ENCODE results near the gene NGFR. TPM values are rescaled to one million over a fixed set of nuclear protein-coding genes. Genes with fewer than 3 reads are reported as not detected.

The NGFR gene
- total and polyA plus RNA-seq, 2 donors (not counting 1 experiment from before 2014, with no cell fraction given) = 0.31 to 1.6 TPM

DNA sequence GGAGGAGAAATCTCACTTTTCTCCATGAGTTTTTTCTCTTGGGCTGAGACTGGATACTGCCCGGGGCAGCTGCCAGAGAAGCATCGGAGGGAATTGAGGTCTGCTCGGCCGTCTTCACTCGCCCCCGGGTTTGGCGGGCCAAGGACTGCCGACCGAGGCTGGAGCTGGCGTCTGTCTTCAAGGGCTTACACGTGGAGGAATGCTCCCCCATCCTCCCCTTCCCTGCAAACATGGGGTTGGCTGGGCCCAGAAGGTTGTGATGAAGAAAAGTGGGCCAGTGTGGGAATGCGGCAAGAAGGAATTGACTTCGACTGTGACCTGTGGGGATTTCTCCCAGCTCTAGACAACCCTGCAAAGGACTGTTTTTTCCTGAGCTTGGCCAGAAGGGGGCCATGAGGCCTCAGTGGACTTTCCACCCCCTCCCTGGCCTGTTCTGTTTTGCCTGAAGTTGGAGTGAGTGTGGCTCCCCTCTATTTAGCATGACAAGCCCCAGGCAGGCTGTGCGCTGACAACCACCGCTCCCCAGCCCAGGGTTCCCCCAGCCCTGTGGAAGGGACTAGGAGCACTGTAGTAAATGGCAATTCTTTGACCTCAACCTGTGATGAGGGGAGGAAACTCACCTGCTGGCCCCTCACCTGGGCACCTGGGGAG, 19.1 kb downstream of the NGFR start:
- no peaks in the 10 kb centered on the region for H3K9me3 Mint-ChIP-seq (ENCODE audit: insufficient read depth)
- no peaks in the 10 kb centered on the region for H3K4me1 Mint-ChIP-seq
- CTCF ChIA-PET = interaction anchor here (1.2 kb wide), 1 partner anchor 43 kb away, joined by 5 read pairs; no protein-coding TSS in a partner anchor
- H3K4me2 ChIP-seq (replicated peaks; ENCODE audit: low read depth, low read length, poor library complexity, severe bottlenecking) = no peak overlapping the region
- H3K4me3 ChIP-seq (ENCODE audit: control extremely low read depth in 1 of 5, extremely low read depth in 1 of 5, insufficient read depth in 1 of 5, low read depth in 2 of 5, low read length in 4 of 5) = no peak overlapping the region
- no peak for TF ChIP-seq EZH2 (IDR thresholded peaks at IDR 0.05; ENCODE audit: borderline replicate concordance, insufficient read depth, low read depth, low read length, poor library complexity, severe bottlenecking)
- TF ChIP-seq, protein P1, sequence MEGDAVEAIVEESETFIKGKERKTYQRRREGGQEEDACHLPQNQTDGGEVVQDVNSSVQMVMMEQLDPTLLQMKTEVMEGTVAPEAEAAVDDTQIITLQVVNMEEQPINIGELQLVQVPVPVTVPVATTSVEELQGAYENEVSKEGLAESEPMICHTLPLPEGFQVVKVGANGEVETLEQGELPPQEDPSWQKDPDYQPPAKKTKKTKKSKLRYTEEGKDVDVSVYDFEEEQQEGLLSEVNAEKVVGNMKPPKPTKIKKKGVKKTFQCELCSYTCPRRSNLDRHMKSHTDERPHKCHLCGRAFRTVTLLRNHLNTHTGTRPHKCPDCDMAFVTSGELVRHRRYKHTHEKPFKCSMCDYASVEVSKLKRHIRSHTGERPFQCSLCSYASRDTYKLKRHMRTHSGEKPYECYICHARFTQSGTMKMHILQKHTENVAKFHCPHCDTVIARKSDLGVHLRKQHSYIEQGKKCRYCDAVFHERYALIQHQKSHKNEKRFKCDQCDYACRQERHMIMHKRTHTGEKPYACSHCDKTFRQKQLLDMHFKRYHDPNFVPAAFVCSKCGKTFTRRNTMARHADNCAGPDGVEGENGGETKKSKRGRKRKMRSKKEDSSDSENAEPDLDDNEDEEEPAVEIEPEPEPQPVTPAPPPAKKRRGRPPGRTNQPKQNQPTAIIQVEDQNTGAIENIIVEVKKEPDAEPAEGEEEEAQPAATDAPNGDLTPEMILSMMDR (IDR thresholded peaks at IDR 0.05) = no peak
- H3K4me3 Mint-ChIP-seq = no peak overlapping the region
- peaks cover 0 to 13% (median 0%) of the 10 kb centered on the region in 3 donors for H3K9me3 ChIP-seq (ENCODE audit: control extremely low read depth in 1 of 3, control insufficient read depth in 2 of 3, insufficient read depth in 1 of 3, low read length in 2 of 3)
- WGBS (ENCODE audit: insufficient coverage) = 96% methylated on average over 5 of the region's 15 CpGs
- no peak overlapping the region for H3K9ac ChIP-seq (ENCODE audit: low read length)
- no peak overlapping the region for H2AFZ ChIP-seq (ENCODE audit: insufficient read depth, low read depth, low read length, poor library complexity, severe bottlenecking)
- DNase-seq (no peak), ATAC-seq (ENCODE audit: low read depth) (no peak)
- H3K79me2 ChIP-seq (ENCODE audit: control insufficient read depth, insufficient read depth, low read length) = no peaks in the 10 kb centered on the region
- no peaks in the 10 kb centered on the region for H4K20me1 ChIP-seq (ENCODE audit: control insufficient read depth, insufficient read depth, low read length, poor library complexity, severe bottlenecking)
- H3K27me3 Mint-ChIP-seq = peaks cover 16% of the 10 kb centered on the region
- no peaks in the 10 kb centered on the region for H3K36me3 ChIP-seq (replicated peaks in 1 of 2; ENCODE audit: control extremely low read depth in 1 of 2, control insufficient read depth in 1 of 2, extremely low read depth in 1 of 2, insufficient read depth in 2 of 2, low read length in 1 of 2)
- intact Hi-C loops (cut with micrococcal nuclease) = no loop called here
- peaks cover 0 to 7% (median 0%) of the 10 kb centered on the region in 4 experiments for H3K27me3 ChIP-seq (replicated peaks in 1 of 4; ENCODE audit: control extremely low read depth in 1 of 4, control insufficient read depth in 3 of 4, insufficient read depth in 4 of 4, low read length in 3 of 4)
- no peak overlapping the region for H3K27ac ChIP-seq (ENCODE audit: low read length in 2 of 2)
- POLR2A ChIA-PET = no interaction called here
- H3K27ac Mint-ChIP-seq = no peak overlapping the region
- no peaks in the 10 kb centered on the region for H3K4me1 ChIP-seq (ENCODE audit: control insufficient read depth in 2 of 2, insufficient read depth in 2 of 2, low read length in 2 of 2)

DNA sequence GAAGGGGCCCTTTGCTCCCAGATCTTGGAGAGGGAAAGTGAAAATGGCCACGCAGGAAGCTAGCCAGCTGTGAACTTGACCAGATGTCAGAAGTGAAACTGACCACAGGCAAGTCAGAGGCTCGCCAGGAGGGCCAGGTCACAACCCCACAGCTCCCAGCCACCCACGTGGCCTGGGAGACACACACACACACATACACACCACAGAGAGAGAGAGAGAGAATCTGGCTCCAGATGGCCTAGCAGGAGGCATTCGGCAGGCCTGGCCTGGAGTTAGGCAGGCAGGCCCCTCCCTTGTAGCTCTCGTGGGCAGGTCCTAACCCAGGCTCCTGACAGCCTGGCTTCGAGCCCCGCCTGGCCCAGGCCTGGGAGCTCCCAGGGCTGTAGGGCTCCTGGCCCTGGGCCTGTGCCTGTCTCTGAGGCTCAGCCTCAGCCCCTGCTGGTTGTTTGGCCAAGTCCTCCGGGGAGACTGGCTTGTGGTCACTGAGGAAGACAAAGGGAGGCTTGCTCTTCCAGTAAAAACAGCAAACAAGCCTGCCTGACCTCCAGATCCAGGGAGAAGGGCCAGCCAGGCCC, 20.2 kb downstream of the NGFR start:
- H3K36me3 ChIP-seq (replicated peaks in 1 of 2; ENCODE audit: control extremely low read depth in 1 of 2, control insufficient read depth in 1 of 2, extremely low read depth in 1 of 2, insufficient read depth in 2 of 2, low read length in 1 of 2) = no peaks in the 10 kb centered on the region
- peaks cover 0 to 2% (median 0%) of the 10 kb centered on the region in 4 experiments for H3K27me3 ChIP-seq (replicated peaks in 1 of 4; ENCODE audit: control extremely low read depth in 1 of 4, control insufficient read depth in 3 of 4, insufficient read depth in 4 of 4, low read length in 3 of 4)
- DNase-seq (no peak), ATAC-seq (ENCODE audit: low read depth) (no peak)
- H3K27ac Mint-ChIP-seq = no peak overlapping the region
- H4K20me1 ChIP-seq (ENCODE audit: control insufficient read depth, insufficient read depth, low read length, poor library complexity, severe bottlenecking) = no peaks in the 10 kb centered on the region
- no peak overlapping the region for H2AFZ ChIP-seq (ENCODE audit: insufficient read depth, low read depth, low read length, poor library complexity, severe bottlenecking)
- H3K4me2 ChIP-seq (replicated peaks; ENCODE audit: low read depth, low read length, poor library complexity, severe bottlenecking) = no peak overlapping the region
- POLR2A ChIA-PET = no interaction called here
- no peak overlapping the region for H3K4me3 Mint-ChIP-seq
- no peaks in the 10 kb centered on the region for H3K4me1 ChIP-seq (ENCODE audit: control insufficient read depth in 2 of 2, insufficient read depth in 2 of 2, low read length in 2 of 2)
- H3K9me3 ChIP-seq (ENCODE audit: control extremely low read depth in 1 of 3, control insufficient read depth in 2 of 3, insufficient read depth in 1 of 3, low read length in 2 of 3) = peaks cover 0 to 13% (median 0%) of the 10 kb centered on the region in 3 donors
- no peak overlapping the region for H3K27ac ChIP-seq (ENCODE audit: low read length in 2 of 2)
- H3K9me3 Mint-ChIP-seq (ENCODE audit: insufficient read depth) = no peaks in the 10 kb centered on the region
- CTCF ChIA-PET = no interaction called here
- H3K79me2 ChIP-seq (ENCODE audit: control insufficient read depth, insufficient read depth, low read length) = no peaks in the 10 kb centered on the region
- TF ChIP-seq, protein P1 (IDR thresholded peaks at IDR 0.05) = no peak
- no peak for TF ChIP-seq EZH2 (IDR thresholded peaks at IDR 0.05; ENCODE audit: borderline replicate concordance, insufficient read depth, low read depth, low read length, poor library complexity, severe bottlenecking)
- intact Hi-C loops (cut with micrococcal nuclease) = no loop called here
- no peaks in the 10 kb centered on the region for H3K4me1 Mint-ChIP-seq
- no peak overlapping the region for H3K9ac ChIP-seq (ENCODE audit: low read length)
- H3K4me3 ChIP-seq (ENCODE audit: control extremely low read depth in 1 of 5, extremely low read depth in 1 of 5, insufficient read depth in 1 of 5, low read depth in 2 of 5, low read length in 4 of 5) = no peak overlapping the region
- H3K27me3 Mint-ChIP-seq = peaks cover 18% of the 10 kb centered on the region
- 66% methylated on average over 6 of the region's 8 CpGs for WGBS (ENCODE audit: insufficient coverage)
